Neutrophil (primary cell): ENCODE data around the gene KCNJ9.
"Not testable (repeated sequence)": the region's sequence is repeated elsewhere in the genome, so short reads cannot be mapped to it uniquely, and the experiment has no call there.

ENCODE experiments used
- H3K27ac ChIP-seq: fragments of 200-600 bp; sonication (generic); 2 replicates; pipeline ENCODE4 v1.5.1; 2016; ENCODE audit warnings: mild to moderate bottlenecking, moderate library complexity
- H3K27me3 ChIP-seq: fragments of 200-600 bp; sonication (generic); 2 replicates; pipeline ENCODE4 v1.6.0; 2016; ENCODE audit warnings: mild to moderate bottlenecking
- H3K36me3 ChIP-seq: fragments of 200-600 bp; sonication (generic); 2 replicates; pipeline ENCODE4 v1.5.1; 2017
- H3K4me1 ChIP-seq, 2 experiments: fragments of 200-600 bp in 1 of 2; sonication (generic) in 1 of 2; 1 replicate in 1 of 2; 2 replicates in 1 of 2; pipeline versions ENCODE4 v1.5.1 to v1.6.1; 2013 to 2016; ENCODE audit warnings: low read depth in 1 of 2, low read length in 1 of 2, mild to moderate bottlenecking in 1 of 2, moderate library complexity in 1 of 2; ENCODE audit not compliant: control insufficient read depth in 1 of 2, insufficient read depth in 1 of 2
- H3K4me3 ChIP-seq, 2 experiments: fragments of 200-600 bp in 1 of 2; sonication (generic) in 1 of 2; 1 replicate in 1 of 2; 2 replicates in 1 of 2; pipeline ENCODE4 v1.5.1; 2013 to 2016; ENCODE audit warnings: low read depth in 1 of 2, low read length in 1 of 2, mild to moderate bottlenecking in 1 of 2, moderate library complexity in 1 of 2
- H3K9me3 ChIP-seq: fragments of 200-600 bp; sonication (generic); 2 replicates; pipeline ENCODE4 v1.5.1; 2016
- CTCF ChIP-seq: fragments of 200-600 bp; sonication (generic); IDR thresholded peaks from 2 replicates; pipeline ENCODE4 v1.5.1; 2016; ENCODE audit warnings: antibody characterized with exemption

The KCNJ9 gene

GRCh38 chr1:160125746-160126145, 44.4 kb downstream of the KCNJ9 start:
- no peak overlapping the region for H3K4me3 ChIP-seq
- H3K9me3 ChIP-seq: no peaks in the 10 kb centered on the region
- H3K4me1 ChIP-seq: no peaks in the 10 kb centered on the region
- no peaks in the 10 kb centered on the region for H3K27me3 ChIP-seq
- H3K36me3 ChIP-seq: no peaks in the 10 kb centered on the region
- H3K27ac ChIP-seq: no peak overlapping the region
- no peak for TF ChIP-seq CTCF

- H3K36me3 ChIP-seq, H3K27me3 ChIP-seq, H3K4me1 ChIP-seq: not testable (repeated sequence)
Measured at GRCh38 chr1:160126342-160126741, 45.0 kb downstream of the KCNJ9 start.

GRCh38 chr1:160127381-160127780, 46.0 kb downstream of the KCNJ9 start:
- H3K27me3 ChIP-seq: no peaks in the 10 kb centered on the region
- H3K27ac ChIP-seq: no peak overlapping the region
- TF ChIP-seq CTCF: no peak
- no peaks in the 10 kb centered on the region for H3K4me1 ChIP-seq
- no peaks in the 10 kb centered on the region for H3K9me3 ChIP-seq
- H3K4me3 ChIP-seq: no peak overlapping the region
- H3K36me3 ChIP-seq: no peaks in the 10 kb centered on the region

More at GRCh38 chr1:160126342-160126741, 45.0 kb downstream of the KCNJ9 start:
- H3K9me3 ChIP-seq, H3K4me3 ChIP-seq, H3K27ac ChIP-seq: not testable (repeated sequence)

GRCh38 chr1:160127865-160128523, 46.7 kb downstream of the KCNJ9 start:
- Histone ChIP-seq H3K27me3 (no peaks in the 10 kb centered on the region), H3K4me3 (no peak overlapping the region), H3K9me3 (no peaks in the 10 kb centered on the region), H3K27ac (no peak overlapping the region), H3K36me3 (no peaks in the 10 kb centered on the region), H3K4me1 (no peaks in the 10 kb centered on the region)
- TF ChIP-seq CTCF: no peak

GRCh38 chr1:160128636-160129035, 47.3 kb downstream of the KCNJ9 start:
- TF ChIP-seq CTCF: no peak
- Histone ChIP-seq H3K36me3 (no peaks in the 10 kb centered on the region), H3K27ac (no peak overlapping the region), H3K27me3 (no peaks in the 10 kb centered on the region), H3K9me3 (no peaks in the 10 kb centered on the region), H3K4me3 (no peak overlapping the region), H3K4me1 (no peaks in the 10 kb centered on the region)

GRCh38 chr1:160129046-160129445, 47.7 kb downstream of the KCNJ9 start:
- H3K36me3 ChIP-seq: no peaks in the 10 kb centered on the region
- no peak overlapping the region for H3K4me3 ChIP-seq
- no peaks in the 10 kb centered on the region for H3K9me3 ChIP-seq
- no peaks in the 10 kb centered on the region for H3K27me3 ChIP-seq
- no peak for TF ChIP-seq CTCF
- no peaks in the 10 kb centered on the region for H3K4me1 ChIP-seq
- H3K27ac ChIP-seq: no peak overlapping the region
